ENCODE results near the gene RBM11.
A peak's percentile ranks its signal among the peaks of the same experiment; 100 is the strongest.
"Not testable (repeated sequence)": the region's sequence is repeated elsewhere in the genome, so short reads cannot be mapped to it uniquely, and the experiment has no call there.

Gene RBM11

GRCh38 chr21:14215971-14216641 lies at the start of gene RBM11:
TSS of gene RBM11 (plus strand) at chr21:14216157. CDS start at chr21:14216187, 30 bp downstream.
- H3K27me3 ChIP-seq (ENCODE audit: low read length), result no peaks in the 10 kb centered on the region
- H3K79me2 ChIP-seq (ENCODE audit: insufficient read depth, low read length), result no peaks in the 10 kb centered on the region
- H3K9me3 ChIP-seq (ENCODE audit: insufficient read depth, low read length), result no peaks in the 10 kb centered on the region
- peak within 1 kb of the TSS; percentile 58 for H3K9ac ChIP-seq (ENCODE audit: low read length)
- no peaks in the 10 kb centered on the region for H3F3A ChIP-seq (ENCODE audit: insufficient read depth)
- H3K4me2 ChIP-seq (ENCODE audit: low read depth, low read length, poor library complexity, severe bottlenecking), result peak within 1 kb of the TSS; percentile 73
- no peaks in the 10 kb centered on the region for H3K9me2 ChIP-seq (replicated peaks; ENCODE audit: insufficient read depth, low read length)
- H3K36me3 ChIP-seq (ENCODE audit: low read length), result no peaks in the 10 kb centered on the region
- H3K27ac ChIP-seq (ENCODE audit: low read depth, low read length), result no peak within 1 kb of the TSS
- H2AFZ ChIP-seq (ENCODE audit: low read depth, low read length, severe bottlenecking), result peak within 1 kb of the TSS; percentile 93
- no peaks in the 10 kb centered on the region for H4K20me1 ChIP-seq (ENCODE audit: low read depth, low read length)
- peak within 1 kb of the TSS; percentile 91 for H3K4me3 ChIP-seq (ENCODE audit: insufficient read depth, low read length, poor library complexity, severe bottlenecking)
- TF ChIP-seq CTCF (IDR thresholded peaks at IDR 0.05; ENCODE audit: insufficient read depth, low read length, poor library complexity, severe bottlenecking) (no peak), EZH2phosphoT487 (conservative IDR thresholded peaks at IDR 0.05; ENCODE audit: low read length) (no peak)

- H3K36me3 ChIP-seq (ENCODE audit: low read length); H3K27ac ChIP-seq (ENCODE audit: low read depth, low read length); H3K79me2 ChIP-seq (ENCODE audit: insufficient read depth, low read length); H3K9me2 ChIP-seq (replicated peaks; ENCODE audit: insufficient read depth, low read length); H4K20me1 ChIP-seq (ENCODE audit: low read depth, low read length); H2AFZ ChIP-seq (ENCODE audit: low read depth, low read length, severe bottlenecking); H3K27me3 ChIP-seq (ENCODE audit: low read length); H3K4me3 ChIP-seq (ENCODE audit: insufficient read depth, low read length, poor library complexity, severe bottlenecking); H3F3A ChIP-seq (ENCODE audit: insufficient read depth); H3K9me3 ChIP-seq (ENCODE audit: insufficient read depth, low read length); H3K4me2 ChIP-seq (ENCODE audit: low read depth, low read length, poor library complexity, severe bottlenecking); H3K9ac ChIP-seq (ENCODE audit: low read length): not testable (repeated sequence)
Measured at GRCh38 chr21:14166463-14167223, 49.3 kb upstream of the RBM11 start.

GRCh38 chr21:14206222-14206621 lies 9.7 kb upstream of the RBM11 start:
- H2AFZ ChIP-seq (ENCODE audit: low read depth, low read length, severe bottlenecking), result no peak overlapping the region
- no peaks in the 10 kb centered on the region for H4K20me1 ChIP-seq (ENCODE audit: low read depth, low read length)
- H3K27ac ChIP-seq (ENCODE audit: low read depth, low read length), result no peak overlapping the region
- H3K79me2 ChIP-seq (ENCODE audit: insufficient read depth, low read length), result no peaks in the 10 kb centered on the region
- no peaks in the 10 kb centered on the region for H3K9me3 ChIP-seq (ENCODE audit: insufficient read depth, low read length)
- H3F3A ChIP-seq (ENCODE audit: insufficient read depth), result no peaks in the 10 kb centered on the region
- H3K4me2 ChIP-seq (ENCODE audit: low read depth, low read length, poor library complexity, severe bottlenecking), result no peak overlapping the region
- H3K27me3 ChIP-seq (ENCODE audit: low read length), result no peaks in the 10 kb centered on the region
- TF ChIP-seq CTCF (IDR thresholded peaks at IDR 0.05; ENCODE audit: insufficient read depth, low read length, poor library complexity, severe bottlenecking) (no peak), EZH2phosphoT487 (conservative IDR thresholded peaks at IDR 0.05; ENCODE audit: low read length) (no peak)
- no peak overlapping the region for H3K9ac ChIP-seq (ENCODE audit: low read length)
- no peaks in the 10 kb centered on the region for H3K36me3 ChIP-seq (ENCODE audit: low read length)
- no peak overlapping the region for H3K4me3 ChIP-seq (ENCODE audit: insufficient read depth, low read length, poor library complexity, severe bottlenecking)
- H3K9me2 ChIP-seq (replicated peaks; ENCODE audit: insufficient read depth, low read length), result no peaks in the 10 kb centered on the region

- Histone ChIP-seq H3K9ac (ENCODE audit: low read length) (no peak within 1 kb of the TSS), H2AFZ (ENCODE audit: low read depth, low read length, severe bottlenecking) (no peak within 1 kb of the TSS), H3K9me2 (replicated peaks; ENCODE audit: insufficient read depth, low read length) (no peaks in the 10 kb centered on the region), H3K79me2 (ENCODE audit: insufficient read depth, low read length) (no peaks in the 10 kb centered on the region), H3K36me3 (ENCODE audit: low read length) (no peaks in the 10 kb centered on the region), H3K4me2 (ENCODE audit: low read depth, low read length, poor library complexity, severe bottlenecking) (no peak within 1 kb of the TSS), H3K27ac (ENCODE audit: low read depth, low read length) (no peak within 1 kb of the TSS), H4K20me1 (ENCODE audit: low read depth, low read length) (no peaks in the 10 kb centered on the region), H3F3A (ENCODE audit: insufficient read depth) (no peaks in the 10 kb centered on the region), H3K9me3 (ENCODE audit: insufficient read depth, low read length) (no peaks in the 10 kb centered on the region), H3K27me3 (ENCODE audit: low read length) (no peaks in the 10 kb centered on the region), H3K4me3 (ENCODE audit: insufficient read depth, low read length, poor library complexity, severe bottlenecking) (no peak within 1 kb of the TSS)
- TF ChIP-seq EZH2phosphoT487 (conservative IDR thresholded peaks at IDR 0.05; ENCODE audit: low read length) (no peak), CTCF (IDR thresholded peaks at IDR 0.05; ENCODE audit: insufficient read depth, low read length, poor library complexity, severe bottlenecking) (no peak)
Measured at GRCh38 chr21:14210738-14211137, 5.2 kb upstream of the RBM11 start, which contains the start of gene LIPI. TSS of gene LIPI (minus strand) at chr21:14210955. CDS start at chr21:14210845, 110 bp downstream.

Data from SU-DHL-6 (cell line).